NCI-H460 (cell line): ENCODE data around the gene KDM2A. TPM values are rescaled to one million over a fixed set of nuclear protein-coding genes. Genes with fewer than 3 reads are reported as not detected.

Source experiments
- DNase-seq: peaks from one replicate; pipeline ENCODE4 v3.0.0-alpha.2; 2016; ENCODE audit warnings: low read depth; ENCODE audit errors: extremely low read depth
- total RNA-seq: library from RNA; depleted of rRNA; stranded (reverse); fragments of >200 nt; shearing (Covaris generic); gene quantifications from 2 replicates; pipeline ENCODE4 v1.2.3, GENCODE V29; 2014

The KDM2A gene
- total RNA-seq, 1 experiment from 2014 or later: 18.5 TPM

DNA sequence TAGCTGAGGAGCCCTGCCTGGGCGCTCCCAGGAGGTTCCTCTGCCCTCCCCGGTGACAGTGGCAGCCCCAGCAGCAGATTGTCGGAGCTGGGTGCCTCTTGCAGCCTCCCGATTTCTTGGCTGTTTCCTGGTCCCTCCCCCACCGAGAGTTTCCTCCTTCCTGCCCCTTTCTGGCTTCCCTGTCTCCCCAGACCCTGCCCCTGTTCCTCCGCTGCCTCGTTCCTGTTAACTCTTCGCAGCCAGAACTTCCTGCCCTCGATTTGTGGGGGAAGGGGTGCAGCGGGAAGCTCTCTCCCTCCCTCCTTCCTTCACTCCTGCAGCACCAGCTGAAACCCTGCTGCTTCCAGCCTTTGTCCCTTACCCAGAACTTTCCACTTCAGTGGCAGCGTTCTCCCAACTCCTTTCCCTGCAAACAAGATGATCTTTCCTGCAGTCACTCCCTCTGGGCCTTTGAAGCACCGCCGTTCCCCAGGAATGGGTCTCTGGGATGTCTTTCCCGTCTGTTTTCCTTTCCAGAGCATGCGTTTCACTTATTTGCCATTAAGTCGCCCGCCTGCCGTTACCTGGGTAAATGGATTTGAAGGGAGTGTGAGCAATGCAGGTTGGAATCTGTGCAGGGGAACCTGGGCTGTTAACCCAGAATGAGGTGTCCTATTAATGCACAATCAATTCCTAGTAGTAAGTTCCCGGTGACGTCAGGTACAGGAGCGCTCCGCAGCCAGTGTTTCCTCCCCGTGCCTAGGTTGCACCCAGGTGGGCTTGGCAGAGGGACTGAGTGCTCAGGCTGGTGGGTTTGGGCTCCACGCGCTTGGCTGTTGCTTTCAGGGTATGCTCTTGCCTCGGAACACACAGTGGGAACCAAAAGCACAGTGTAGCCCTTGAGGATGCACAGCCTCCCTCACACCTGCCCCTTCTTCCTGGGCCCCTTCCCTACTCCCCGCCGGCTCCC lies 151.5 kb downstream of the KDM2A start:
- DNase-seq: no peak

DNA sequence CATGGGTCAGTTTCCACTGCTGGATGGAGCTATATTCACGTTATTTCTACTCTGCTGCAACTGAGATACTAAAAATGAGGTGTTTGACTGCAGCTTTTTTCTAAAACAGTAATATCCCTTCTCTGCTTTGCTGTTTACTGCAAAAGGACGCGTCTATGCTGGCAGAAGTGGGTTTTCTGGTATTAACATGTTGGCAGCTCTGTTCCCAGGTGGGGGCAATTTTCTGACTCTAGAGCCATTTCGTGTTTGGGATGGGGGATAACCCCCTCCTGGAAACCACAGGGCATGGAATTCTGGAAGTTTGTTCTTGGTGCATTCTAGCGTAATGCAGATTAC lies 152.1 kb downstream of the KDM2A start:
- no peak for DNase-seq

DNA sequence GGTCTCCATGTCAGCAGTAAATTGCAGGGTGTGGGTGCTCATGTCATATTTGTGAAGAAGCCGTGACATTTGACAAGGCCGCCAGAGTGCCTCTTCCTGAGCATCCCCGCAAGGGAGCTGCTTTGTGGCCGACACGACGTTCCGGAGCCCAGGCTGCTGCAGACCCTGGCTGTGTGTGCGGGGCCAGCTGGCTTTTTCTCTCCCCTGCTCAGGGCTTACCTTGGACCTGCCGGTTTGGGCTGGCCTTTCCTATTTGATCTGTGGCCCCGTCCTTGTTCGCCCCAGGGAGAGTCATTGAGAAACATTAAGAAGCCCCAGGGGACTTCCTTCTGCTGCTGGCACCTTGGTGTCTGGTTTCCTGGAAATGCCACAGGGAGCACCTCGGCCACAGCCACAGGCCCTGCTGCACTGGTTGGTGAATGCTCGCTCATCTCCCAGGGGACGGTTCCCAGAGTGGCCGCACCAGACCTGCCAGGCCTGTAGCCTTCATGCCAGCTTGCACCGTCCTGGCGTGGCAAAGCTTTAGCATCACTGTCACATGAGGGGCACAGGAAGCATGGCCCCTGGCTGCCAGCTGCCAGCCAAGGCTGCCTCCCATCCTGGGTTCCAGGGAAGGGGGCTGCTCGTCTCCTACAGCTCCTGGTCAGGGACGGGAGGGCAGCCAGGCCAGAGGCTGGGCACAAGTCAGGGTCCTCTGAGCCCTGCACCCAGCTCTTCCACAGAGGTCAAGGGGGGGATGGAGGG lies 152.7 kb downstream of the KDM2A start:
- DNase-seq: peak; percentile 44

DNA sequence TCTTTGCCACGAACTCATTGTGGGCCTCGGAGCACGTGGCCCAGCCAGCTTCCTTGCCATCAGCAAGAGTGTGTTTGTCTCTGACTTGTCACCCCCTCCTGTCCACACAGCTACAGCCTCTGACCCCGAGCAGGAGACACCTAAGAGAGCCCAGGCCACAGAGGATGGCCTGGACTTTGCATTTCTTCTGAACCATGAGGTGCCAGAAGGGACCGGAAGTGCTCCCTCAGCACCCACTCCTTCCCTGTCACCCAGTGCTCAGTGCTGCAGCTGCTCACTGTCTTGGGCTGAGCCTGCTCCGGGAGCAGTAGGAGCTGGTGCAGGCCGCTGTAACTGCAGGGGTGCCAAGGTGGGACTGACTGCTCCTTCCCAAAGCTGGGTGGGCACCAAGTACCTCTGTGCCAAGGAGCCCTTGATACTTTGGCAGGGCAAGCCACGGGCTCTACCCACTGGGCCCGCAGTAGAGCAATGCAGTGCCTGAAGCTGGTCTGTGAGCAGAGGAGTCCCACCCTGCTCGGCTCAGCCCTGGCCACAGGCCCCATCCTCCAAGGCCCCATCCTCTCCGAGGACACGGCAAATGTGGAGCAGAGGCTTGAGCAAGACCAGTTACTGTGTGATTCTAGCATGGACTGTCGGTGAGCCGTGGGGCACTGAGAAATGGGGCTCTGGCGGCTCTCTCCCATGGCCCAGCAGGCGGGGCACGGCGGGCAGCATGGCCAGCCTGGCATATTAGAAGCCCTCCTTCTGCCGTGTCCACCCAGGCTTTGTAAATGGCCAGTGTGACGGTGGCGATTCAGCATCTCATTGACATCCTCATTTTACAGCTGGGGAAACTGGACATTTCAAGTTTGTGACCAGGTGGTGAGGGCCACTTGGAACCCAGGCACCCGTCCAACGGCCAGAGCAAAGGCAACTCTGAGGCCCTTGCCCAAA lies 153.5 kb downstream of the KDM2A start:
- no peak for DNase-seq

DNA sequence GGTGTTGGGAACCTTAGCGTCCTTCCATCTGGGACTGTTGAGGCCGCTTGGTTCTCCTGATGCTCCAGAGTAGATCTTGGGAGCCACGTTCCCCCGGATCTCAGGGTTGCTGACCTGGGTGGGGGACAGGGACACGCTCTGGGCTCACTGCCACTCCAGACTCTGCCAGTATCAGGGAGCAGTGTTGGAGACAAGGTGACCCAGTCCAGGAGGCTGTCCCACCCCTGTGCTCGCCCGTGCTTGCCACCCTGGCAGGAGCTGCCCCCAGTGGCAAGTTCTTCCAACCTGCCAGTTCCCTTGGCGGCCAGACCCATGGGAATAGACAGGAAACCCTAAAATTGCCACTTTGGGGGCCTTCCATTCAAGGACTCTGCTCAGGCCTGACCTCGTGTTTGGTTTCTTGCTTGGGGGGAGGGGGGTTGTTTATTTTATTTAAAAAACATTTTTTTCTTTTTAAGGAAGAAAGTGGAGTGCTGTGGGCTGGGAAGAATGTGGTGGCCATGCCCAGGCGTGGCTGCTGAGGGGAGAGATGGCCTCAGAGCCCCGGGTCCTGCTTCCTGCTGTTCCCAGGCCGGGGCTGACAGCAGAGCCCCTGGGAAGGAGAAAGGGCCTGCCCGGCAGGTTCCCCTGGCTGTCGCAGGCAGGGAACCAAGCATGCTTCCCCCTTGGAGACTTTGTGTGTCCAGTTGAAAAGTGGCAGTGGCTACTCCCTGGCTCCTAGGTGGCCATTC lies 154.4 kb downstream of the KDM2A start:
- no peak for DNase-seq

DNA sequence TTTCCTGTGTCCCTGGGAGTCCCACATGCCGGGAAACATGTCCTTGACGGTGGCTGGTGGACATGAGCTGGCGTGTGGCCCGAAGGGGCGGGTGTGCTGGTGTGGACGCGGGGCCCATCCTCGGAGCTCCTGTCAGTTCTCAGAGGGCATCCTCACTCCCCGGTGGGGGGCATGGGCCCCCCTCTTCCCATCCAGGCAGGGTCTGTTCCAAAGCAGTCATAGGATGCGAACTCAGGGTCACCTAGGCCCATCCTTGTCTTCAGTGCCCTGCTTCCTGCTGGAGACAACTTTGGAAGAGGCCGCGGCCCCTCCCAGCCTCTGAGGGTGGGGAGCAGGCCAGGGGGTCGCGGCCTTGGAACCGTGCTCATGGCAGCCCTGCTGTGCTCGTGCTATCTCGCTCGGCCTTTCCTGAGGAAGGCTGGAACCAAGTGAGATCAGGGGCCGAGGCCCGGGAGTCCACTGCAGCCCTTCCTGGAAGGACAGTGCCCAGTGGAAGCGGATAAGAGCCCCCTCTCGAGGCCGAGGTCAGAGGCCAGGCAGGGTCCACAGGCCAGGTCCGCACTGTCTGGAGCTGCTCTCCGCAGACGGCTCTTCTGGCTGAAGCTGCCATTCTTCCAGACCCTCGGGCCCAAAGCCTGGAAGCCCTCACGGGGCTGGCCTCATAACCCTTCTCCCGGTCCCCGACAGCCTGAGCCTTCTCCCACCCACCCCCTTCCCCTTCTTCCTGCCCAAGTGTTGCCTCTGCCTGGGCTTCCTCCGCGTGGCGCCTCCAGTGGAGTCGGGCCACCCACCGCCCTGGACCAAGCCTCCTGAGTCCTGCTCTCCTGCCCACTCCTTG lies 155.9 kb downstream of the KDM2A start:
- DNase-seq: no peak

DNA sequence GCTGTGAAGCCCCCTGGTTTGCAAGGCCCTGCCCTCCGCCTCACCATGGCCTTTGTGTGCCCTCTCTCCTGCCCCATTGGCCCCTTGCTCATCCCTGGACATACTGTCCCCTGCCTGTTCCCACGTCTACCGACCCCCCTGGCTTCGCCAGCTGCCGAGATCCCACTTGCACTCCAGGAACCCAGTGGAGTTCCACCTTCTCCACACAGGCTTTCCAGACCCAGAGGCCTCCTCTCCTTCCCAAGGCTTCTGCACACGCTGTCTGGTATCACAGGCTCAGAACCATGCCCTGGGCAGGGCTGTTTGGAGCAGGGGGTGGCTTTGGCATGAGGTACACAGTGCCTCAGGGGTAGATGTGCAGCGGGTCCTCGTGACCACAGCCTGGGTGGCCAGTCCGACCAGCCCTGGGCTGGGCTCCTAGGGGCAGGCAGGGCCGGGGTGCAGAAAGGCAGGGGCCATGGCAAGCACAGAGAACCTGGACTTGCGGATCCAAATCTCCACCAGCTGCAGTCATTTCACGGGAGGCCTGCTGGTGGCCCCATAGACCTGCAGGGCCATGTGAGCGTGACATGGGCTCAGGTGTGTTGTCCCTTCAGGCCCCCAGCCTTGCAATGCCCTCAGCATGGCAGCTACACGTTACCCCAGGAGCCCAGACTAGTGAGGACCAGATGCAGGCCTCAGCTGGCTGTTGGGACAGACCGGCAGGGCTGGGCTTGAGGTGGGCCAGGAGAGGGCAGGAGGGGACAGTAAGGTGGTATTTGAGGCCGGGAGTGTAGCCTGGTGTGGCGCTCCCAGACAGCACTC lies 156.7 kb downstream of the KDM2A start:
- no peak for DNase-seq

DNA sequence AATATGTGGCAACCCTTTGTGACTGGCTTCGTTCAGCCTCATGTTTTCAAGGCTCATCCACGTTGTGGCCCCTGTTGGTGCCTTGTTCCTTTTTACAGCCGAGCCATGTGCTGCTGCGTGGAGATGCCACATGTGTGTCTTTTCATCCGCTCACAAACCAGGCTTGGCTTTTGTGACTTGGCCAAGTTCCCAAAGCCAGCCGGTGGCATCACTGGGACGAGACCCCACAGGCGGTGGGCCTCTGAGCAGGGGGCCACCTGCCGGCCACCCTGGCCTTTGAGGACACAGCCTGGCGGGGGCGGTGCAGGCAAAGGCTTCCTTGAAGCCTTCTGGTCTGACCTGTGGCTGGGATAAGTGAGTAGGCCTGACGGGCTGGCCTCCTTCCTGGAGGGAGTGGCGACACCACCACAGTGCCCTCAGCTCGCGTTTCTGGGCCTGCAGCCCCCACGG lies 157.7 kb downstream of the KDM2A start:
- DNase-seq: no peak

DNA sequence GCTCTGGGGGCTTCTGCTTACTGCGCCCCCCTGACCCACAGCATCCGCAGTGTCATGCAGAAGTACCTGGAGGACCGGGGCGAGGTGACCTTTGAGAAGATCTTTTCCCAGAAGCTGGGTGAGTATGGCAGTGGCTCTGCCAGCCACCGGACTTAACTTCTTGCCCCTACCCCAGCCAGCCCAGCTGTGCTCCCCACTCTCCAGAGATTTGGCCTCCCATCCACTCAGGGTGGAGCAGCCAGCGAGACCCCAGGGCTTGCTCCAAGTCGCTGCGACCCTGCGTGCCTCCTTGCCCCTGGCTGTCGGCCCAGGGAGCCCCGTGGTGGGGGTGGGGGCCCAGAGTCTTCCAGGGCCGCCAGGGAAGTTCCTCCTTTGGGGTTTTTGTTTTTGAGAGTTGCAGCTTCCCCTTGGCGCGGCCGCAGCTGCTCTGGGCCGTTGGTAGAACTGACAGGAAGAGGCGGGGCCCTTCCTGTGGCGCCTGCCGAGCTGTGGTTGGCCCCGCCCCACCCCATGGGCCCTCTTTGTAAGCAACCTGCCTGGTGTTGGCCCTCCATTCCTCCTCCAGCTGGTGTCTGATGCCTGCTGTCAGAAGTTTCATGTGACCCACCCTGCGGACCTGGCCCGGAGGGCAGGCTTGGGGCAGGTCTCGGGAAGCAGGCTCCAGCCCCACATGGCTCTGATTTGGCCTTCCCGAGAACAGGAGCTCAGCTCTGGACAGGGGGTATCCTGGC lies 158.3 kb downstream of the KDM2A start:
- peak; percentile 40 for DNase-seq

DNA sequence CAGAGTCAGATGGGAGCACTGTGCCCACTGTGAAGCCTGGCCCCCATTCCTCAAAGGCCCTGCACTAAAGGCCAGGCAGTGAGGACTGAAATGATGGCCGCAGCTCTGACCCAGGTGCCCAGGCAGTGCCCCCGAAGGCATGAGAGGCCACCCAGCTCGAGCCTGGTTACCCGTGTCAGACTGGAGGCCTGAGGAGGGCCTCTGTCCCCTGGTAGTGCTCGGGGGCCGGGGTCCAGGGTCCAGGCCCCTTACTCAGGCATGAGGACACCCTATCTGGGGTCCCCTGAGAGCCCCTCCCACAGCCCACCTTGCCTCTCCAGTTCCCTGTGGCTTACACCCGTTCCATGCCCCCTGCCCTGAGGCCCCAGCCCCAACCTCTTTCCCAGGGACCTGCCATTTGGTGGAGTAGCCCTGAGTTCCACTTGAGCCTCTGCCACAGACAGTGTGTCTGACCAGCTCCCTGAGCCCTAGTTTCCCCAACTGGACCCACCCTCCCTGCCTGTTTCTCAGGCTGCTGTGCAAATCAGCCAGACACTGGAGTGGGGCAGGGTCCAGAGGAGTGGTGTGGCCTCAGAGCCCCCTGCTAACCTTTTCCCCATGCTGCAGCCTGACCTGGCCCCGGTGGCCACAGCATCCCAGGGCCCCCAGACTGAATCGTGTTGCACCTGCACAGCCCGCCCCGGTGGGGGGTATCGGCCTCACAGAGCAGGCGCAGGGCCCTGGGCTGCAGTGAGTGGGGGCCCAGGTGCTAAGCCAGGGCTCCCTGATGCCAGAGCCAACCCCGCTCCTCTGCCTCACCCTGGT lies 159.3 kb downstream of the KDM2A start:
- DNase-seq: no peak

DNA sequence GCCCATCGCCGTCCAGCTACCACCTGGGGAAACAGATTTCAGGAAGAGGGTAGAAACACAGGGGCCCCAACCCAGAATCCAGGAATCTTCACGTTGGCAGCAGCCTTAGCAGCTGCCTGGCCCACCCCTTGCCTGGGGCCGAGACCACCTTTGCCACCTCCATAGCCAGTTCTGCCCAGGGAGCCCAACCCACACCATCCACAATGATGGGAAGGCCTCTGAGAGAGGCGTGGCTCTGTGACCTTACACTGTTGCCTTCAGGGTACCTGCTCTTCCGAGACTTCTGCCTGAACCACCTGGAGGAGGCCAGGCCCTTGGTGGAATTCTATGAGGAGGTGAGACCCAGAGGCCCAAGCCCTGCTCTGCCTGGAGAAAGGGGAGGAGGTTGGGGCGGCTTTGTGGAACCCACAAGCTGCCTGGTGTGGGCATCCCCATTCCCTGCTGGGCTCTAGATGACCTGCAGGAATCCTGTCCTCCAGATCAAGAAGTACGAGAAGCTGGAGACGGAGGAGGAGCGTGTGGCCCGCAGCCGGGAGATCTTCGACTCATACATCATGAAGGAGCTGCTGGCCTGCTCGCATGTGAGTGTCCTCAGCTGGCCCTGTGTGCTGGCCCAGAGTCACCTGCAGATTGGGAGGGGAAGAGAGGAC lies 160.0 kb downstream of the KDM2A start:
- no peak for DNase-seq

DNA sequence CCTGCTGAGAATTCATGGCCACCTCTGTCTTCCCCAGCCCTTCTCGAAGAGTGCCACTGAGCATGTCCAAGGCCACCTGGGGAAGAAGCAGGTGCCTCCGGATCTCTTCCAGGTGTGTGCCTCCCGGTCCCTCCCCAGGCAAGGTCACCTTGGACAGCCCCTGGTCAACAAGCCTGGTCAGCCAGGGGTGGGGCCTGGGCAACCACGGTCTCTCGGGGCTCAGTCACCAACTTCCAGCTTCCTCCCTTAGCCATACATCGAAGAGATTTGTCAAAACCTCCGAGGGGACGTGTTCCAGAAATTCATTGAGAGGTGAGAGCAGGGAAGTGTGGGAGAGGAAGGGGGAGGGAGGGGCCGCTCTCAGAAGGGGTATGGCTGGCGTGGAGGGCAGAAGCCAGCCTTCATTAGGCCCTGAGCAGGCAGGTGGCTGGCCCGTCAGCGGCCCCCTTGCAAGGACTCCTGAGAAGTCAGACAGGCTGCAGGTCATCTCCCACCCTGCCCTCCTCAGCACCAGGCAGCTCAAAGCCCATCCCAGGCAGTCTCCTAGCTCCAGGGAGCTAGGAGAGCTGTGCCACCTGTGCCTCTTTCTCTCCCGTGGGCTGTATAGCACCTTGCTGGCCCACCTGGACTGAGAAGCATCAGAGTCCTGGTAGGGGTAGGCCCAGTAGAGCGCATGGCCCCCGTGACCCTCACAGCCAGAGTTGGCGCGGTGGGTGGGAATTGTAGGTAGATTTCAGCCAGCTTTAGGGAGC lies 160.7 kb downstream of the KDM2A start:
- DNase-seq: no peak

DNA sequence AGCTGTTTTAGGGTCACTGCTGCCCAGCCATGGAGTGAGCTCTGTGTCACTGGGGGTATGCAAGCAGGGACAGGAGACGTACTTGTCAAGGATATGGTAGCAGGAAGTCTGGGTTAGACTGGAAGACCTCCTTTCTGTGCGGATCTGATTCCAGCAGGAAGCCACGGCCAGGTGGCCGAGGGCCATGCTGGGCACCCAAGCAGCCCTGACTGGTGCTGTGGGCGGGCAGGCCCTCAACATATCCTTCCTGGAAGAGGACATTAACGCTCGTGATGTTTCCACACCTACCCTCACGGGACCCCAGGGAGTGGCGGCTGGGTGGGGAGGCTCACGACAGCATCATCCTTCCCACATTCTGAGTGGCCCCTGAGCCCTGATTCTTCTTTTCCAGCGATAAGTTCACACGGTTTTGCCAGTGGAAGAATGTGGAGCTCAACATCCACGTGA lies 161.3 kb downstream of the KDM2A start:
- no peak for DNase-seq

DNA sequence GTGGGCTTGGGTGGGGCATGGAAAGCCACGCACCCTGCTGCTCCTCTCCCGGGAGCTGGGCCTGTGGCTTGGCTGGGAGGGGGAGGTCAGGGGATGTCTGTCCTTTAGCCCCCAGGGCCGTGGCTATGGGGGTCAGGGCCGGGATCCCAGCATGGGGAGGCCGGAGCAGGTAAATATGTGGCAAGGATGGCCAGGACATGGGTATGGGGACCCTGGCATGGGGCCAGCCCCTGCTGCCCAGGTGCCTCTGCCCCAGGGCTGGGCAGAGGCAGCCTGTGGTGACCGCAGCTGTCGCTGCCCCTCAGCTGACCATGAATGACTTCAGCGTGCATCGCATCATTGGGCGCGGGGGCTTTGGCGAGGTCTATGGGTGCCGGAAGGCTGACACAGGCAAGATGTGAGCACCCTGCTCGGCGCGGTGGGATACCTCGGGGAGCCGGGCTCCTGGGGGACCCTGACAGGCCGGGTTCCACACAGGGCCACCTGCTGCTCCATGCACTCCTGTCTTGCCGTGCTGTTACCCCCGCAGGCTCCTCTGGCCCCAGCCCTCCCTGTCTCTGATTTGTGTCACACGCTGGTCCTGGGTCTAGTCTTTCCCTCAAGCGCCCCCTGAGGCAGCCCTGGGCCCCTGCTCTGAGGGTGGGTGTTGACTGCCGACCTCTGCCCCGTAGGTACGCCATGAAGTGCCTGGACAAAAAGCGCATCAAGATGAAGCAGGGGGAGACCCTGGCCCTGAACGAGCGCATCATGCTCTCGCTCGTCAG lies 161.9 kb downstream of the KDM2A start:
- DNase-seq: no peak
